ENCODE data around the gene RCN2. TPM values are rescaled to one million over a fixed set of nuclear protein-coding genes. Genes with fewer than 3 reads are reported as not detected.
"Not testable (repeated sequence)": the region's sequence is repeated elsewhere in the genome, so short reads cannot be mapped to it uniquely, and the experiment has no call there.

Gene RCN2
- total RNA-seq, 1 donor from 2014 or later = 43.5 TPM

DNA sequence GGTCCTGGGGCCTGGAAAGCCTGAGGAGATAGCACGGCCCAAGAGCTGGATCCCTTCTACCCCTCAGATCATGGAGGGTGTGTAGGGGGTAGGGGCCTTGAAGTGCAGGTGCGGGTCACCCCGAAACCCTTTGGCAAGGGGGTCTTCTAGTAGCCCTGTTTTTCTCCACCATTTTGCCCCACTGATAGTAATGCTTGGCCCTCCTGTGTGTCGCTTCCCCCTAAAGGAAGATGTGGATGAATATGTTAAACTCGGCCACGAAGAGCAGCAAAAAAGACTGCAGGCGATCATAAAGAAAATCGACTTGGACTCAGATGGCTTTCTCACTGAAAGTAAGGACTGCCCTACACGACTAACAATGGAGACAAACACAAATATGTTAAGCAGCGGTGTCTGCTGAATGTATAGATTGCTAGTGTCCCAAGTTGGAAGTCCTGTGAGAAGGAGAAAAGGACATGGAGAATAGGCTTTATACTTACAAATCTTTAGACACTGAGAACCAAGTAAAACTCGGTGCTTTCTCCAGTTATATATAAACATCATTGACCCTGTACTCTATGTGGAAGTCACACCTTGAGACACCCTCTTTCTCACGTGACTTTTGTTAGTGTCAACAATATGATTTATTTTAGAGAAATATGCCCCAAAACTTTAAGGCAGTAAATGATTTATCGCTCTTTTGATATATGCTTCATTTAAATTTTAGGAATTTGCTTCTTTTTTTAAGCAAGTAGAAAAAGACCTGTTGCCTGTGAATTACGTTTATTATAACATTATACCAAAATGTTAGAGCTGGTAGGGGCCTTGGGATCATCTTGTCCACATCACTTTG, 802 bp downstream of the RCN2 start:
- DNase-seq (ENCODE audit: low read depth, low spot score) = no peak

DNA sequence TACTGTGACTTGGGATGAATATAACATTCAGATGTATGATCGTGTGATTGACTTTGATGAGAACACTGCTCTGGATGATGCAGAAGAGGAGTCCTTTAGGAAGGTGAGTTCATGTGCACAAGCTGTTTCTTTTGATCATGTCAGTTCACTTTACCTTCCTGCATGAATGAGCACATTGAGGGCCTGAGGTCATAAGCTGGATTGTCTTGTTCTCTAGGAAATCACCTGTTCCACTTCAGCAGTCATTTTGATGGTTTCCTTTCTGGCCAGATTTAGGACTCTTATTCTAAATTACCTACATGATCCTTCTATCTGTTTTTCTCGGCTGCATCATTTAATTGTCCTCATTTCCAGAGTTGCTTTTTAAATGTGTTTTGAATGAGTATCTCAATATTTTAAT, 4.1 kb downstream of the RCN2 start:
- no peak for DNase-seq (ENCODE audit: low read depth, low spot score)

DNA sequence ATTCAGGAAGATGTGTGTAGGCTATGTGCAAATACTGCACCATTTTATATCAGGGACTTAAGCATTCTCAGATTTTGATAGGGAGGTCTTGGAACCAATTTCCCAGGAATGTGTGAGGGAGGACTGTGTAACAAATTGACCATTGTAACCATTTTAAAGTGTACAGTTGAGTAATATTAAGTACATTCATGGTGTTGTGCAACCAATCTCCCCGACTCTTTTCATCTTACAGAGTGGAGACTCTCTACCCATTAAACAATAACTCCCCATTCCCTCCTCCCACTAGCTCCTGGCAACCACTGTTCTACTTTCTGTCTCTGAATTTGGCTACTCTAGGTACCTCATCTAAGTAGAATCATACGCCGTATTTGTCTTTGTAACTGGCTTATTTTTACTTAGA, 5.1 kb downstream of the RCN2 start:
- DNase-seq (ENCODE audit: low read depth, low spot score) = no peak

DNA sequence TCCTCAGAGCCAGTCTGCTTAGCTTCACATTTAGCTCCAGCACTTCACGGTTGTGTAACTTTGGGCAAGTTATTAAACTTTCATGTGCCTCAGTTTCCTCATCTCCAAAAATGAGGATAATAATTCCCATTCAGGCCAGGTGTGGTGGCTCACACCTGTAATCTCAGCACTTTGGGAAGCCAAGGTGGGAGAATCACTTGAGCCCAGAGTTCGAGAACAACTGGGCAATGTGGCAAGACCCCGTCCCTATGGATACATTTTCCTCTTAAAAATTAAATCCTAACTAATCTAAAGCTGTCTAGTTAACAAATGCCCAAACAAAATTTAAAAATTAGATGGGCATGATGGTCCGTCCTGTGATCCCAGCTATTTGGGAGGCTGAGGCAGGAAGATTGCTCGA, 7.2 kb downstream of the RCN2 start:
- DNase-seq (ENCODE audit: low read depth, low spot score) = no peak

DNA sequence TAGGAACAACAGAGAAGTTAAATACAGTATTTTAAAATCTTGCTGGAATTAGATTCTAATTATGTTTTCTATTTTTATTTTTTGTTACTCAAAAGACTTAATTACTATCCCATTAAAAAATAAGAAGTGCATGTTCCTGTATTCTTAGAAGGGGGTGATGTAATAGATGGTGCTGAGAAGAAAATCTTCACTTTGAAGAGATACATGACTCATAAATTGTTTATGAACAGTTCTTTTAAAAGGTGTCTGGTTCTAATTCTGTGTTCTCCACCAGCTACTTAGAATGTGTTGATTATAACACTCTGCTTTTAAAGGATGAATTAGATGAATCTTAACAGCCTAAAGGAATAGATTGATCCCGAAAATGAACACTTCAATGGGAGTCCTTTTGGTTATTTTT, 8.2 kb downstream of the RCN2 start:
- DNase-seq (ENCODE audit: low read depth, low spot score) = no peak

GRCh38 chr15:76941636-76942035, 10.1 kb downstream of the RCN2 start:
- DNase-seq (ENCODE audit: low read depth, low spot score) = no peak

GRCh38 chr15:76942331-76942730, 10.8 kb downstream of the RCN2 start:
- no peak for DNase-seq (ENCODE audit: low read depth, low spot score)

- no peak for DNase-seq (ENCODE audit: low read depth, low spot score)
Measured at GRCh38 chr15:76945494-76946093, 14.0 kb downstream of the RCN2 start.

GRCh38 chr15:76947454-76947853, 15.9 kb downstream of the RCN2 start:
- no peak for DNase-seq (ENCODE audit: low read depth, low spot score)

GRCh38 chr15:76951220-76951619, 19.7 kb downstream of the RCN2 start:
- no peak for DNase-seq (ENCODE audit: low read depth, low spot score)

GRCh38 chr15:76953913-76954312, 22.4 kb downstream of the RCN2 start:
- no peak for DNase-seq (ENCODE audit: low read depth, low spot score)

DNA sequence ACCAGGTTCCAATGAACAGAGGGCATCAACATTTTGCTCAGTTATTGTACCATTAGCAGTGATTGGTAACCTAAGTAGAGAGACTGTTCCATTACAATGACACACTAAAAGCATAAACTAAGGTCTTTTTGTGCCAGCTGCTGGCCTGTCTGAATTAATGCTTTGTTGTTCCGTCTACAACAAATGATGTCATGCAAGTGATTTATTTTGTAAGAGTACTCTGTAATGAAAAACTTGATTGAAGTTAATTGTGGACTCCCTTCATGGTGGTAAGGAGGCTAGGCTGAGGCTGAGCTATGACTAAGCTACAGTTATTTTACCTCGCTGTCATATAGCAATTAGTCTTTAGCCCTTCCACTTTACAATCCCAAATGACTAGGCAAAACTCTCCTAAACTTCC, 23.2 kb downstream of the RCN2 start:
- DNase-seq (ENCODE audit: low read depth, low spot score) = no peak

DNA sequence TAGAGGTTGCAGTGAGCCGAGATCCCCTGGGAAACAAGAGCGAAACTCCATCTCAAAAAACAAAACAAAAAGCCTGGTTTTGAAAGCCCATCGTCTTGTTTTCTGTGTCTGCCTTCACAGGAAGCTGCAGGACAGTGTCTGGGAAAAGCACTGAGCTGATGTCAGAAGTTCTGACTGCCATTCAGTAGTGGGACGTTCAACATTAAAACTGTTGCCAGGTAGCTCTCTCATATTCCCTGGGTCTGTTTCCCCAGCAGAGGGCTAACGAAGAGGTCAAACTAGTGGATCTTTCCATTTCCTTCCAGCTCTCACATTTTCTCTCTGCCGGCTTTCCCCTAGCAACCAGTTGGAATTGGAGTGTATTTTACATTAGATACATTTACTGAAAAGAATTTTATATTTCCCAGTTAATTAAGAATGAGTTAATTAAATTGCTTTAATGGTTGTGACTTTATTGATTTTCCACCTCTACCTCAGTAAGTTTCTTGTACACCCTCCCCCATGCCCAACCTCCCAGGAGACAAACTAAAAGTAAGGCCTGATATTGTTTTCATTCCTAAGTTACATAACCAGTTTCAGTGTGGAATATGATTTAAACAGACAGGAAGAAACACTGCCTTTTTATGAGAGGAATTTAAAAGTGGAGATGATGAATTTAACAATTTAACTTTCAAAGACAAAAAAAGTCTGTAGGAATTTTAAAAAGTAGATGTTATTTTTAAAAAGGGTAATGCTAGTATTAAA, 29.9 kb downstream of the RCN2 start:
- DNase-seq (ENCODE audit: low read depth, low spot score) = no peak

DNA sequence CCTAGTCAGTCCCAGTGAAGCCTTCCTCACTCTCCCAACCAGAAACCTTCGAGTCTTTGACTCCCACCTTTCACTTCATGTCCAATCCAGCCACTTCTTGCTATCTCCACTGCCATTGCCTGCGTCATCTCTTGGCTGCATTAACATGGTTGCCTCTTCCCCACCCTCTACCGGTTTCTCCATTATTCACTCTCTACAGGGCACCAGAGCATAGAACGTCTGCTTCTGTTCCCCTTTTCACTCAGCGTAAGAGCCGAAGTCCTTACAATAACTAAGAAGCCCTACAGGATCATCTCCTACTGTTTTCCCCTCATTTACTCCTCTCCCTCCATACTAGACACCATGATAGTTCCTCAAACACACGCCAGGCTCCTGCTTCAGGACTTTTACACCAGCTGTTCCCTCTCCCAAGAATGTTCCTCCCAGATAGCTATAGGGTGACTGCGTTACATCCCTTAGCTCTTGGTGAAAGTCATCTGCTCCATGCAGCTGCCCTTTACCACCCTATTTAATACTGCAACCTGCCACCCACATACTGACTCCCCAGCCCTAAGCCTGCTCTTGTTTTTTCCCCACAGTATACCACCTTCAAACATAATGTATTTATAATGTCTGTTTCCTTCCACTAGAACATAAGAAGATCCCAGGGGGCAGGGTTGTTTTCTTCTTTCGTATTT, 30.9 kb downstream of the RCN2 start:
- no peak for DNase-seq (ENCODE audit: low read depth, low spot score)

GRCh38 chr15:76963596-76963995, 32.0 kb downstream of the RCN2 start:
- no peak for DNase-seq (ENCODE audit: low read depth, low spot score)

DNA sequence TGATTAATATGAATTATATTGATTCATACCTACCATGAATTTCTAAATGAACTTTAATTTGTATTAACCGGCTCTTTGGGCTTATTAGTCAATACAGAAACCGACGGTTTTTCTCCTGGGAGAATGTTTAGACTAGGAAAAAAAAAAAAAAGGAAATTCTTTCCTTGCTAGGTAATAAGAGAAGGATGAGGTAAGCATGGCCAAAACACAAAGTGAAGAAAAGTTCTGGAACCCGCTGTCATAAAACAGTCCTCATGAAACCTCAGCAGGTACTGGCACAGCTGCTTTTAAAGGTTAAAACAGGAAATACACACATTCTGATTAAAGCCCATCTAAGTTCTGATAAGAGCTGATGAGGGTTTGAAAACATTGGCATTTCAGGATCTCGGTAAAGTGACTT, 32.6 kb downstream of the RCN2 start:
- no peak for DNase-seq (ENCODE audit: low read depth, low spot score)

- not testable (repeated sequence) for DNase-seq (ENCODE audit: low read depth, low spot score)
Measured at GRCh38 chr15:76966051-76966450, 34.5 kb downstream of the RCN2 start.

GRCh38 chr15:76967067-76967466, 35.5 kb downstream of the RCN2 start:
- no peak for DNase-seq (ENCODE audit: low read depth, low spot score)

GRCh38 chr15:76968306-76968705, 36.8 kb downstream of the RCN2 start:
- no peak for DNase-seq (ENCODE audit: low read depth, low spot score)

GRCh38 chr15:76972389-76973361, 41.1 kb downstream of the RCN2 start:
- no peak for DNase-seq (ENCODE audit: low read depth, low spot score)

DNA sequence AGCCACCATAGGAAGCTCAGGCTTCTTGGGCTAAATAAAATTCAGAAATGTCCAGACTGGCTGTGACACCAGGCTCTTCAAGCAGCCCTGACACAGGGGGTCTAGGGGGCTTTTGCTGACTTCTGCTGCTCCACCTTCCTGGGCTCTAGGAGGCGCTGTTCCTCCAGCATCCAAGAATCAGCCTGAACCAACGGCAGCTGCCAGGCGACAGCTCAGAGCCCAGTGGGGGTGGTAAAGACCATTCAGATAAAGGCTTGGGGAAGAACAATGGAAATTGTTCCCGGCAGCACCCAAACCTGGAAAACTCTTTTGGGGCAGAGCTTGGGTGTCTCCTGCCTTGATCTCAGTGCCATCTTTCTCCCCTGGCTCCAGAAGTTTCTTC, 41.8 kb downstream of the RCN2 start:
- no peak for DNase-seq (ENCODE audit: low read depth, low spot score)

All from pulmonary artery endothelial cell (primary cell).